ENCODE data around the gene SCCPDH.

Gene SCCPDH

GRCh38 chr1:246789454-246790339 lies 65.5 kb downstream of the SCCPDH start:
- TF ChIP-seq, protein P1, sequence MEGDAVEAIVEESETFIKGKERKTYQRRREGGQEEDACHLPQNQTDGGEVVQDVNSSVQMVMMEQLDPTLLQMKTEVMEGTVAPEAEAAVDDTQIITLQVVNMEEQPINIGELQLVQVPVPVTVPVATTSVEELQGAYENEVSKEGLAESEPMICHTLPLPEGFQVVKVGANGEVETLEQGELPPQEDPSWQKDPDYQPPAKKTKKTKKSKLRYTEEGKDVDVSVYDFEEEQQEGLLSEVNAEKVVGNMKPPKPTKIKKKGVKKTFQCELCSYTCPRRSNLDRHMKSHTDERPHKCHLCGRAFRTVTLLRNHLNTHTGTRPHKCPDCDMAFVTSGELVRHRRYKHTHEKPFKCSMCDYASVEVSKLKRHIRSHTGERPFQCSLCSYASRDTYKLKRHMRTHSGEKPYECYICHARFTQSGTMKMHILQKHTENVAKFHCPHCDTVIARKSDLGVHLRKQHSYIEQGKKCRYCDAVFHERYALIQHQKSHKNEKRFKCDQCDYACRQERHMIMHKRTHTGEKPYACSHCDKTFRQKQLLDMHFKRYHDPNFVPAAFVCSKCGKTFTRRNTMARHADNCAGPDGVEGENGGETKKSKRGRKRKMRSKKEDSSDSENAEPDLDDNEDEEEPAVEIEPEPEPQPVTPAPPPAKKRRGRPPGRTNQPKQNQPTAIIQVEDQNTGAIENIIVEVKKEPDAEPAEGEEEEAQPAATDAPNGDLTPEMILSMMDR (IDR thresholded peaks at IDR 0.05; ENCODE audit: extremely low read depth, missing control alignments), result no peak
- no peak for DNase-seq (ENCODE audit: low spot score)

DNA sequence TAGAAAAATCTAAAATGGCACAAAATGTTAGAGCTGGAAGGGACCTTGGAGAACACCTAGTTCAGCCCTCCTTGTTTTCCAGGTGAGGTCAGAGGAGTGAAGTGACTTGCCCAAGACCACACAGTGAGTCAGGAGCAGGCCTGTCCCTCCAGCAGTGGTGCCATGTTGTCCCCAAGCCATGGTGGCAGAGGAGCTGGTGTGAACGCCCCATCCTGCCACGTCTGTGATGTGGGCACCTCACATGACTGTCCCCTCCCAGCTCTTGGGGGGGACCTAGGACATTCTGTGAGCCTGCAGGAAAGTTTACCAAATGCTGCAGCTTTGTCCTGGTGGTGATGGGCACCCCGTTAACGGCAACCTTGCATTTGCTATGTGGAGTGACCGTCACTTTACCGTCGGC lies 66.2 kb downstream of the SCCPDH start:
- DNase-seq (ENCODE audit: low spot score), result peak; percentile 45
- TF ChIP-seq, protein P1 (IDR thresholded peaks at IDR 0.05; ENCODE audit: extremely low read depth, missing control alignments), result no peak

- DNase-seq (ENCODE audit: low spot score), result no peak
- TF ChIP-seq, protein P1 (IDR thresholded peaks at IDR 0.05; ENCODE audit: extremely low read depth, missing control alignments), result no peak
These were observed 66.6 kb downstream of the SCCPDH start for GRCh38 chr1:246790833-246791232.

GRCh38 chr1:246791303-246791918 lies 67.2 kb downstream of the SCCPDH start:
- TF ChIP-seq, protein P1 (IDR thresholded peaks at IDR 0.05; ENCODE audit: extremely low read depth, missing control alignments), result no peak
- peak; percentile 35 for DNase-seq (ENCODE audit: low spot score)

DNA sequence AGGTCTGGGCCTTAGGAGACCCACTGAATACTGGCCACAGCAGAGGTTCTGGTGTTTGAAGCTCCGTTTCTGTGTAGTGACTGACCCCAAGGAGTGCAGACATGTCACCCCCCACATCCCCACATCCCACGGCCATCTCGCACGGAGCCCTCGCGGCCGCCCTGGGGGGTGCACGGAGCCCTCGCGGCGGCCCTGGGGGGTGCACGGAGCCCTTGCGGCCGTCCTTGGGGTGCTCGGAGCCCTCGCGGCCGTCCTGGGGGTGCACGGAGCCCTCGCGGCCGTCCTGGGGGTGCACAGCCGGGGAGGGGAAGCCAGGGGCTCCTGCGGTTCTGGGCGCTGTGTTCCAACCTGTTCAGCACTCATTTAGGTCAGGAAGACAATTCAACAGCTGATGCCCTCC lies 68.4 kb downstream of the SCCPDH start:
- TF ChIP-seq, protein P1 (IDR thresholded peaks at IDR 0.05; ENCODE audit: extremely low read depth, missing control alignments), result no peak
- DNase-seq (ENCODE audit: low spot score), result no peak

DNA sequence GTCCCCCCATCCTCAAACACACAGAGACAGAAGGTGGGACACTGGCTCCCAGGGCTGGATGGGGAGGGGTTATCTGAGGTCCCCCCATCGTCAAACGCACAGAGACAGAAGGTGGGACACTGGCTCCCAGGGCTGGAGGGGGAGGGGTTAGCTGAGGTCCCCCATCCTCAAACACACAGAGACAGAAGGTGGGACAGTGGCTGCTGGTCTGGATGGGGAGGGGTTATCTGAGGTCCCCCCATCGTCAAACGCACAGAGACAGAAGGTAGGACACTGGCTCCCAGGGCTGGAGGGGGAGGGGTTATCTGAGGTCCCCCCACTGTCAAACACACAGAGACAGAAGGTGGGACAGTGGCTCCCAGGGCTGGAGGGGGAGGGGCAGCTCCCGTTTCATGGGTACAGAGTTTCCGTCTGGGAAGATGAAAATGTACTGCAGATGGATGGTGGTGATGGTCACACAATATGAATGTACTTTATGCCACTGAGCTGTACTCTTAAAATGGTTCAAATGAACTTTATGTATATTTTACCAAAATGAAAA lies 69.2 kb downstream of the SCCPDH start:
- DNase-seq (ENCODE audit: low spot score), result no peak
- TF ChIP-seq, protein P1 (IDR thresholded peaks at IDR 0.05; ENCODE audit: extremely low read depth, missing control alignments), result no peak

Data from GM20000 (cell line).